Activated CD4-positive, alpha-beta T cell treated with anti-CD3 and anti-CD28 coated beads for 4 hours (primary cell): Measurements from ENCODE around the gene CST5.
"Not testable (repeated sequence)": the region's sequence is repeated elsewhere in the genome, so short reads cannot be mapped to it uniquely, and the experiment has no call there.

Experiments
- DNase-seq, 2 donors: peaks; one replicate each; pipeline ENCODE4 v3.0.0-alpha.2; 2020

Gene CST5

DNA sequence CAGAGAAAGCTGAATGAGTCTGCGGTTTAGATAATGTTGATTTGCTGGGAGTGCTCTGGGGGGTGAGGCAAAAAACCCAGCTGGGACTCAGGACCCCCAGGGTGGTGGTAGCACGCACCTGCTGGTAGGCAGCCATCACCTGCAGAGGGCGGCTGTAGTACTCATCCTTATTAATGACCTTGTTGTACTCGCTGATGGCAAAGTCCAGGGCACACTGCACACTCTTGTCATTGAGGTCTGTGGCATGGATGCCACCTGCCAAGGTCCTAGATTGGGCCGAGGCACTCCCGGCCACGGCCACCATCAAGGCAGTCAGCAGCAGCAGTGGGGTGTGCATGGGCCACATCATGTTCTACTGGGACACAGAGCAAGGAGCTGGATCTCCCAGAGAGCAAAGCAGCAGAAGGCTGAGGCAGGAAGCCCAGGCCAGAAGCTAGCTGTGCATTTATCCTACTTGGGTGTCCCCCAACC is at the start of gene CST5:
TSS of gene CST5 (minus strand) at position 421 of the 471 bp plus-strand sequence. CDS start at position 349, 72 bp downstream.
- no peak for DNase-seq

GRCh38 chr20:23928788-23929187 is 49.2 kb upstream of the CST5 start:
- peak in 1 of 2 donors; percentile 14 for DNase-seq

DNA sequence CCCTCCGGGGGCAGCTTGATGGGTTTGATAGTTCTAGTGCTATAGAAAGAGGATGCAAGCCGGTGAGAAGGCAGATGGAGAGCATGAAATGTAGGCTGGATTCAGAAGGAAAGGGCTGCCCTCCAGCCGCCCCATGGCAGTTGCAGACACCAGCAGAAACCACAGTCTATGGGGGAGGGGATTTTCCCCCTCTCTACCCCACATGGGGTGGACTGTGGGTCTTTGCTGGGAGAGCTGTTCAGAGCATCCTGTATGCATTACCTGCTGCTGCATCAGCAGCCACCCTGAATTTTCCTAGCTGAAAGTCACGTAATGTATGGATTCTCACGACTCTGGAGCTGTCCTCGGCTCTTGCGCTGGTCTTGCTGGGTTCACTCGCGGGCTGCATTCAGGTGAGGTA is 48.8 kb upstream of the CST5 start:
- DNase-seq = no peak

GRCh38 chr20:23926944-23927872 is 47.7 kb upstream of the CST5 start:
- DNase-seq = no peak

DNA sequence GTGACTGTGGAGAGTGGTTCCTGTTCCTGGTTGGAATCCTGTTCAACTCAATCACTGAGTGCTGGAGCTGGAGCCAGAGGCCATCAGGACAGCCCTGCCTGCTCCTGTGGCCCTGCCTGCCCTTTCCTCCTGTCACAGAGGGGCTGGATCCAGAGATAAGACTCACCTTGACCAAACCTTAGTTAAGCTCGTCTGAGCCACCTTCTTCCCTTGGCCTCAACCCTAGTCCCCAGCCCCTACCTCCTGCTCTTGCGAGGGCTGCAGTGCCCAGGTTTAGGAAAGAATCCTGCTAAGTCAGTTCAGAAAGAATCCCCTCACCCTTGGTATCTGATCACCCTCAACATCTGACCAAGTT is 47.0 kb upstream of the CST5 start:
- DNase-seq = no peak

DNA sequence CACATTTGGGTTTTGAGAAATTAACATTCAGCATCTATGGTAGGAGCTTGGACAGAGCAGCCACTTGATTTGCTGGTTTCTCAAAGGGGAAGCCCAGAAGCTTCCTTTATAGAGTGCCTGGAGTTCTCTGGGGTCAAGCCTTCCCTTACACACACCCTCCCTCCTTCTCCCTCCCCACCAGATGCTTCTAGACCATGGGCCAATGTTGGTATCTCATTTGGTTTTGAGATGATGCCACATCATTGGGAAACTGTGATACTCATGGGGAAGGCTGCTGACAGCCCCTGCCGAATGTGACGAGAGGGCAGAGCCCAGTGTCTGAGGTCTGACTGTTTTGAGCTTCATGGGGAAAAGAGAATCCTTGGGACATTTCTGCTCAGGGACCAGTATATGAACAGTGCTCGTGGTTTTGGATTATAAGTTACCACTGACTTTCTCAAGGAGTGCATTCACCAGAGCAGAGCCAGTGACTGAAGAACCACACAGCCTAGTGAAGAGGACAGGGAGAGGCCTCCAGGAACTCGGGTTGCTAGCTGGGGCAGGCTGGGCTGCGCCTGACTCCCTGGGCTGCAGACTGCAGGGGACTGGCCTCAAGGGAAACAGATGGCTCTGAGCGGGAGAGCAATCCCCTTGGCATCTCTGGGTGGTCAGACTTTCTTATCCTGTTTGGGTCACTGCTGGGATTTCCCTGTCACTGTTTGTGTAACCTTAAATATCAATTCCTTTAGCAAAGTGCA is 46.4 kb upstream of the CST5 start:
- no peak for DNase-seq

- no peak for DNase-seq
These were observed 45.2 kb upstream of the CST5 start for GRCh38 chr20:23924751-23925150.

- DNase-seq = no peak
These were observed 44.4 kb upstream of the CST5 start for GRCh38 chr20:23923891-23924435.

DNA sequence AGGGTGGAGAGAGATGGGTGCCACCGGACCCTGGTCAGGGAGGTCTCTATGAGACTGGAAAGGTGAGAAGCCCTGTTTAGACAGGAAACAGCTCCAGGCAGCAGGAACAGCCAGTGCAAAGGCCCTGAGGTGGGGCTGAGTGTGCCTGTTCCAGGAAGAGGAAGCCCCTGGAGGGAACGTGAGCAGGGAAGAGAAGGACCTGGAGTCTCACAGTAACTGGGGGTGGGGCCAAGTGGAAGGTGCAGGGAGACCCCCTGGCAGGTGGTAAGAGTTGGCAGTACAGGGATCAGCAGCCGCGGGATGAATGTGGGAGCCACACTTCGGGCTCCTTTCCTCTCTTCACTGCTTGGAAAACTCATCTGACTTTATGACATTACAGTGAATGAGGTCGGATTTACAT is 43.8 kb upstream of the CST5 start:
- DNase-seq = no peak

GRCh38 chr20:23920408-23921325 is 41.1 kb upstream of the CST5 start:
- DNase-seq = no peak

- no peak for DNase-seq
These were observed 39.3 kb upstream of the CST5 start for GRCh38 chr20:23918896-23919295.

DNA sequence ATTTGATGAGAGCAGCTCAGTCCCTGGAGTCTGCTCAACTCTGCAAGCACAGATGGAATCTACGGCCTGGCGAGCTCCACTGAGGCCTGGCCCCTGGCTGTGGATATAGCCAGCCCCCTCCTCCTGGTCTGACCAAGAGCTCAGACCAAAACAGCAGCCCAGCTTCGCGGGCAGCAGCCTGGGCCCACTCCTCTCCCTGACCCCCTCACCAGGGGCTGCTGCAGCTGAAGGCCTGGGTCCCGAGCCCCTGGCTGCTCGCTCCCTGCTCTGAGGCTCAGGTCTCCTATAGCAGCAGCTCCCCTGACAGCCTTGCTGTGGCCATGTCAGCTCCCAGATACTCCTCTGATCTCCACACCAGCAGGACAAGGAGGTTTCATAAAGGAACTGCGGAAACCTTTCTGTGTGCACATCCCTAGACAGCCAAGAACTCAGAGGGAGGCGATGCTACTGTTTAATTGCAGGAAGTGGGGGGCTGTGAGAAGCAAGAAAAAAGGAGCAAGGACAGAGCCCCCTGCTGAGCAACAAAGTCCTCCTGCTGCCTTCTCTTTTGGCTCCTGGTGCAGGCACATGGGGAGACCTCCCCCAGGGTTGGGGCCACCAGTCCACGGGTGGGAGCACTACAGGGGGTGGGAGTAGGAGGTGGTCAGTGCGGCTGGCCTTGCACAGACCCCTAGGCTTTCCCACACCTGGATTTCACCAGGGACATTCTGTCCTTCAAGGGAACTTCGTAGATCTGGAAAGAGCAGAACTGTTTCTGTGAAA is 38.7 kb upstream of the CST5 start:
- DNase-seq = no peak

- no peak for DNase-seq
These were observed 37.6 kb upstream of the CST5 start for GRCh38 chr20:23917024-23917725.

- no peak for DNase-seq
These were observed 36.3 kb upstream of the CST5 start for GRCh38 chr20:23915844-23916243.

GRCh38 chr20:23914469-23914868 is 34.9 kb upstream of the CST5 start:
- DNase-seq = not testable (repeated sequence)

- no peak for DNase-seq
These were observed 30.7 kb upstream of the CST5 start for GRCh38 chr20:23910210-23910609.

DNA sequence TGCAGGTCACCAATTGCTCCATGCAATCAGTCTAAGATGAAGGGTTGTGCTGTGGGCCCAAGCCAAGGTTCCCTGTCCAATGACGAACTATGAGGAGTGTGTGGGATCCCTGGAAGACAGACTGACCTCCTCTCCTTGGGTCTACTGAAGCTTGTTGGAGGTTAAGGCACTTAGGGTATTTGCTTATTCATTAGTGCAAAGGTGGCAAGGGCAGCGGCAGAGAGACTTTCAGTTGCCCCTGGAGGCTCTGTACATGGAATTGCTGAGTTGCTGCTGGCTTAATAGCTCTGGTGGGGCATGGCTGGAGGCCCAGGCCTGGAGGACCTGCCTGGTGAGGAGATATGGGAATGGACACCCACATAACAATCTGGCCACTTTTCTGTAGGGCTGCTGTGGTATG is 29.8 kb upstream of the CST5 start:
- no peak for DNase-seq

DNA sequence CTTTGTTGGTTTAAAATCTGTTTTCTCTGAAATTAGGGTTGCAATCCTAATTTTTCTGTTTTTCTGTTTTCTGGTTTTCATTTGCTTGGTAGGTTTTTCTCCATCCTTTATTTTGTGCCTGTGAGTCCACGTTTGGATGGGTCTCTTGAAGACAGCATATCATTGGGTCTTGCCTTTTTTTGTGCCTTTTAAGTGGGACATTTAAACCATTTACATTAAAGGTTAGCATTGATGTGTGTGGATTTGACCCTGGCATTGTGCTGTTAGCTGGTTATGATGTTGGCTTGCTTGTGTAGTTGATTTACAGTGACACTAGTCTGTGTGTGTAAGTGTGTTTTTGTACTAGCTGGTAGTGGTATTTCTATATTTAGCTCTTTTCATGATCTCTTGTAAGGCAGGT is 28.0 kb upstream of the CST5 start:
- DNase-seq = no peak

GRCh38 chr20:23902396-23902795 is 22.8 kb upstream of the CST5 start:
- DNase-seq = not testable (repeated sequence)

DNA sequence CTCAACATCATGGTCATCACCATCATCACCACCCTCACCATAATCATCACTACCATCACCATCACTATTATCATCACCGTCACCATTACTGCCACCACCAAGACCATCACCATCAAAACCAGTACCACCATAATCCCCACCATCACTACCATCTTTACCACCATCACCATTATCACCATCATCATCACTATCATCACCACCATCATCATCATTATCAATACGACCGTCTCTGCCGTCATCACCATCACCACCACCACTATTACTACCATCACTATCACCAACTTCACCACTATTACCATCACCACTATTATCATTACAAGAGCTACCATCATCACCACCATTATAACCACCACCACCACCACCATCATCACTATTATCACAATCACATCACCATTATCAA is 11.3 kb upstream of the CST5 start:
- not testable (repeated sequence) for DNase-seq

DNA sequence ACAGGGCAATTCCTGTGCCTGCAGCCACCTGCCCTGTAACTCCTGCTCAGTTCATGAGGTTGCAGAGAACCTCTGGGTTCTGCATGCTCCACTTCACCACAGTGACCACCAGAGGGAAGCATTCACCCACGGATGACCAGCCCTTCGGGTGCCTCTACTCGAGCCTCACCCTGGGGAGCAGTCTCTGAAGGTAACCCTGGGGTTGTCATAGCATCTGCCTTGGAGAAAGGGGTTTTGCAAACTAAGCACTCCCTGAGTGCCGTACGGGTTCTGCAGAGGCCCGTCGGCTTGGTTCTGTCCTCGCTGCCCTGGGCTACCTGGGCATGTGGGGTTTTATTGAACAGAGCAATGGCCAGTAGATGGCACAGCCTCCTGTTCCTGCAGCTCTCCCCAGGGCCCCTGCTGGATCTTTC is 10.2 kb upstream of the CST5 start:
- DNase-seq = peak; percentile 44 to 46
